ENCODE results near the gene CAB39.

The CAB39 gene

GRCh38 chr2:230777721-230778120 lies 65.1 kb downstream of the CAB39 start:
- no peak for TF ChIP-seq CTCF (IDR thresholded peaks at IDR 0.05; ENCODE audit: control insufficient read depth, extremely low read depth, insufficient read depth)
- H3K4me3 ChIP-seq (ENCODE audit: low read depth, low read length): no peak overlapping the region
- DNase-seq (ENCODE audit: low read depth): no peak

GRCh38 chr2:230778350-230779063 lies 65.9 kb downstream of the CAB39 start:
- TF ChIP-seq CTCF (IDR thresholded peaks at IDR 0.05; ENCODE audit: control insufficient read depth, extremely low read depth, insufficient read depth): no peak
- DNase-seq (ENCODE audit: low read depth): no peak
- H3K4me3 ChIP-seq (ENCODE audit: low read depth, low read length): no peak overlapping the region

GRCh38 chr2:230779126-230779525 lies 66.5 kb downstream of the CAB39 start:
- no peak for TF ChIP-seq CTCF (IDR thresholded peaks at IDR 0.05; ENCODE audit: control insufficient read depth, extremely low read depth, insufficient read depth)
- DNase-seq (ENCODE audit: low read depth): no peak
- no peak overlapping the region for H3K4me3 ChIP-seq (ENCODE audit: low read depth, low read length)

GRCh38 chr2:230779607-230780006 lies 67.0 kb downstream of the CAB39 start:
- no peak for TF ChIP-seq CTCF (IDR thresholded peaks at IDR 0.05; ENCODE audit: control insufficient read depth, extremely low read depth, insufficient read depth)
- no peak for DNase-seq (ENCODE audit: low read depth)
- no peak overlapping the region for H3K4me3 ChIP-seq (ENCODE audit: low read depth, low read length)

GRCh38 chr2:230781130-230781797 lies 68.6 kb downstream of the CAB39 start:
- DNase-seq (ENCODE audit: low read depth): no peak
- H3K4me3 ChIP-seq (ENCODE audit: low read depth, low read length): no peak overlapping the region
- TF ChIP-seq CTCF (IDR thresholded peaks at IDR 0.05; ENCODE audit: control insufficient read depth, extremely low read depth, insufficient read depth): no peak

GRCh38 chr2:230783101-230783500 lies 70.5 kb downstream of the CAB39 start:
- no peak for TF ChIP-seq CTCF (IDR thresholded peaks at IDR 0.05; ENCODE audit: control insufficient read depth, extremely low read depth, insufficient read depth)
- no peak overlapping the region for H3K4me3 ChIP-seq (ENCODE audit: low read depth, low read length)
- DNase-seq (ENCODE audit: low read depth): no peak

Data from LNCaP clone FGC (cell line).